ENCODE results near the gene SDK2. TPM values are rescaled to one million over a fixed set of nuclear protein-coding genes. Genes with fewer than 3 reads are reported as not detected.

SDK2 gene
- total and polyA plus RNA-seq, 2 experiments from 2014 or later = 0.74 to 5.1 TPM

DNA sequence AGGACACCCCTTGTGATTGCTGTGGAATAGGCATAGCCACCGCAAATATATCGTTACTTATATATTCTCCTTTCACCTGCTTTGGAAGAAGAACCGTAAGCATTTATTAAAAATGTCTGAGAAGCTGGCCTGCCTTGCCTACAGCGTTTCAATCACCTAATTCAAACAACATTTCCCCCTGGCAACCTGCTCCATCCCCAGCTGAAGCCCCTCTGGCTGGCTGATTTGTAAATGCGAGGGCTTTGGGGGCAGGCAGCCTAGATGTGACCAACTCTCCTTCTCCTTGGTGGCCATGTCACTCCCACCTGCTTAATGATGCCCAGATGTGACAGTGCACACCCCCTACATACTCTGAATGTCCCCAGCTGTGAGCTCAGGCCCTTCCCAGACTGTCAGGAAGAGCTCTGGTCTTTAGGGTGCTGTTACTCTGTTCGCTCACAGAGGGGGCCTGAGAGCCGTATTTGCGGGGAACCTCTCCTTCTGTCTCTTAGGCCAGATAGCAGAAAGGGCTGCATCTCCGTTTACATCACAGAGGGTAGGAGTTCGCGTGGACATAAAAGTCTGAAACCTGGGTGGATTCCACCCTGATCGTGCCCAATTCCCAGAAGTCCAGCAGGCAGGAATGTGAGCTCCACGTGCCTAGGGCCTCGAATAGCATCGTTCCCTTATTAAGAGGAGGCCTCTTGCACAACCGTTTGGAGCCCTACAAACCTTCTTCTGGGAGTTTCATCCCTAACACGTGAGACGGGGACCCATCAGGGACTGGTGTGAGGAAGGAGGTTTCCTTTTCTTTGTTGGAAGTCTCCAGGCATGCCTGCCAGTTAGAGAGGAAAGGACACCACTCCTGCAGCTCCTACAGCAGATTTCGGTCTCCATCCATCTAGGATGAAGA lies 2.4 kb upstream of the SDK2 start:
- H3K9me3 Mint-ChIP-seq = no peaks in the 10 kb centered on the region
- H3K4me2 ChIP-seq = peak overlapping the region; percentile 92; the same call in 1 of the 2 replicates
- H3K27ac ChIP-seq (ENCODE audit: low read depth) = no peak overlapping the region
- DNase-seq (ENCODE audit: low spot score) (peak; percentile 85), ATAC-seq (peak; percentile 37)
- H3K4me1 ChIP-seq (ENCODE audit: insufficient read depth) = peaks cover 10% of the 10 kb centered on the region; the same call in 1 of the 2 replicates
- H3K27me3 ChIP-seq (ENCODE audit: insufficient read depth) = peaks cover 61% of the 10 kb centered on the region
- no peak overlapping the region for H3K4me3 ChIP-seq
- peak overlapping the region; percentile 32; the same call in 2 of the 3 replicates for H3K4me3 Mint-ChIP-seq
- peaks cover 27% of the 10 kb centered on the region for H3K4me1 Mint-ChIP-seq
- no peaks in the 10 kb centered on the region for H3F3A ChIP-seq (replicated peaks; ENCODE audit: low read depth)
- H3K27me3 Mint-ChIP-seq (ENCODE audit: insufficient read depth, low read depth, poor library complexity) = peaks cover 48% of the 10 kb centered on the region
- 0 out of 2 replicates have a peak, but pooled peaks cover under 1% of the 10 kb centered on the region for H3K79me2 ChIP-seq (replicated peaks; ENCODE audit: insufficient read depth)
- no peak overlapping the region for H3K27ac Mint-ChIP-seq
- peaks cover 4% of the 10 kb centered on the region; the same call in 1 of the 2 replicates for H4K20me1 ChIP-seq (replicated peaks; ENCODE audit: insufficient read depth)
- H3K36me3 ChIP-seq (ENCODE audit: insufficient read depth) = no peaks in the 10 kb centered on the region
- no peaks in the 10 kb centered on the region for H3K36me3 Mint-ChIP-seq (ENCODE audit: low read depth)
- no peaks in the 10 kb centered on the region for H3K9me2 ChIP-seq (ENCODE audit: insufficient read depth)
- TF ChIP-seq NANOG (IDR thresholded peaks at IDR 0.05; ENCODE audit: borderline replicate concordance) (no peak), CREB1 (CRISPR knock-in tag; IDR thresholded peaks at IDR 0.05; ENCODE audit: low read depth) (no peak)
- TF ChIP-seq, protein P1, sequence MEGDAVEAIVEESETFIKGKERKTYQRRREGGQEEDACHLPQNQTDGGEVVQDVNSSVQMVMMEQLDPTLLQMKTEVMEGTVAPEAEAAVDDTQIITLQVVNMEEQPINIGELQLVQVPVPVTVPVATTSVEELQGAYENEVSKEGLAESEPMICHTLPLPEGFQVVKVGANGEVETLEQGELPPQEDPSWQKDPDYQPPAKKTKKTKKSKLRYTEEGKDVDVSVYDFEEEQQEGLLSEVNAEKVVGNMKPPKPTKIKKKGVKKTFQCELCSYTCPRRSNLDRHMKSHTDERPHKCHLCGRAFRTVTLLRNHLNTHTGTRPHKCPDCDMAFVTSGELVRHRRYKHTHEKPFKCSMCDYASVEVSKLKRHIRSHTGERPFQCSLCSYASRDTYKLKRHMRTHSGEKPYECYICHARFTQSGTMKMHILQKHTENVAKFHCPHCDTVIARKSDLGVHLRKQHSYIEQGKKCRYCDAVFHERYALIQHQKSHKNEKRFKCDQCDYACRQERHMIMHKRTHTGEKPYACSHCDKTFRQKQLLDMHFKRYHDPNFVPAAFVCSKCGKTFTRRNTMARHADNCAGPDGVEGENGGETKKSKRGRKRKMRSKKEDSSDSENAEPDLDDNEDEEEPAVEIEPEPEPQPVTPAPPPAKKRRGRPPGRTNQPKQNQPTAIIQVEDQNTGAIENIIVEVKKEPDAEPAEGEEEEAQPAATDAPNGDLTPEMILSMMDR (conservative IDR thresholded peaks at IDR 0.05; ENCODE audit: low read depth in 2 of 2) = peak; percentile 57 to 74
- no peak overlapping the region; the same call in 1 of the 2 replicates for H2AFZ ChIP-seq

DNA sequence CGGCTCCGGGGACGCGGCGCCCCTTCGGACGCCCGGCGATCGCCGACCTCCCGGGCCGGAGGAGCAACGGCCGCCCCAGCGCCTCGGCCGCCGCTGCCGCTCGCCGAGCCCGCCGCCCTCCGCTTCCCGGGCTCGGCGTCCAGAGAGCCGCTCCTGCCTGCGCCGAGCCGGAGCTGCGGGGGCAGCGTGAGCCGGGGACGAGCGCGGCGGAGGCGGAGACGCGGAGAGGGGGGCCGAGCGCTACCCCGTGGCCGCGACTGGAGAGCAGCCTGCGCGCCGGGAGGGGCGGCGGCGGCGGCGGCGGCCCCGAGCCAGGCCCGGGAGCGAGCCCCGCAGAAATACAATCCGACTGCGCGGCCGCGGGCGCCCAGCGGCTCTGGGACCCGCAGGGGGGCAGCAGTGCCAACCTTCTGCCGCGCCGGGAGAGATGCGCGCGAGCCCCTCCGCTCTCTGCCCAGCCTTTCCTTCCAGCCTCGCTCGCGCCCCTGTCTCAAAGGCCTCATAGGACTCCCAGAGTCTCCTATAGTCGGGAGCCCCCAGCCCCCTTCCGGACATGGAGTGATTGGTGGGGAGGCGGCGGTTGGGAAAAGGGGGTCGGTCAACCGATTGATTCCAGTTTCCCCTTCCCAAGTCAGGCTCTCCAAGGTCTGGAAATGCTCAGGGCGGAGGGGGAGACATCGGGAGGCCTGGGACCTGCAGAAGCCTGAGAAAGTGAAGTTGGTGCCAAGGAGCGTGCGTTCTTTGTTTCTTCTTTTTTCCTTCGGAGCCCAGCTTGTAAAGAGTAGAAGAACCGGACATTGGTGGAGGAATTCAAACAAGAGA lies 1.0 kb upstream of the SDK2 start:
- no peak overlapping the region for H3K27ac Mint-ChIP-seq
- DNase-seq (ENCODE audit: low spot score) (peak; percentile 75), ATAC-seq (peak; percentile 40)
- peaks cover 39% of the 10 kb centered on the region for H3K4me1 Mint-ChIP-seq
- Histone ChIP-seq H4K20me1 (replicated peaks; ENCODE audit: insufficient read depth) (peaks cover 4% of the 10 kb centered on the region; the same call in 1 of the 2 replicates), H3F3A (replicated peaks; ENCODE audit: low read depth) (no peaks in the 10 kb centered on the region), H3K4me2 (peak overlapping the region; percentile 92), H3K36me3 (ENCODE audit: insufficient read depth) (no peaks in the 10 kb centered on the region), H3K4me1 (ENCODE audit: insufficient read depth) (peaks cover 10% of the 10 kb centered on the region; the same call in 1 of the 2 replicates), H3K9me2 (ENCODE audit: insufficient read depth) (no peaks in the 10 kb centered on the region), H3K27ac (ENCODE audit: low read depth) (no peak overlapping the region), H3K4me3 (peak overlapping the region; percentile 81), H2AFZ (peak overlapping the region; percentile 98), H3K79me2 (replicated peaks; ENCODE audit: insufficient read depth) (0 out of 2 replicates have a peak, but pooled peaks cover 4% of the 10 kb centered on the region), H3K27me3 (ENCODE audit: insufficient read depth) (peaks cover 72% of the 10 kb centered on the region)
- peaks cover 57% of the 10 kb centered on the region for H3K27me3 Mint-ChIP-seq (ENCODE audit: insufficient read depth, low read depth, poor library complexity)
- H3K36me3 Mint-ChIP-seq (ENCODE audit: low read depth) = no peaks in the 10 kb centered on the region
- no peaks in the 10 kb centered on the region for H3K9me3 Mint-ChIP-seq
- TF ChIP-seq, protein P1 (conservative IDR thresholded peaks at IDR 0.05; ENCODE audit: low read depth in 2 of 2) = peak in 1 of 2 experiments; percentile 35; a peak in 2 of 4 replicates
- TF ChIP-seq NANOG (IDR thresholded peaks at IDR 0.05; ENCODE audit: borderline replicate concordance) = no peak
- TF ChIP-seq EZH2 (IDR thresholded peaks at IDR 0.05; ENCODE audit: low read depth, unreplicated experiment) = peak; percentile 68
- H3K4me3 Mint-ChIP-seq = peak overlapping the region; percentile 73
